ENCODE results near the gene CTSH.
A peak's percentile ranks its signal among the peaks of the same experiment; 100 is the strongest.
"Not testable (repeated sequence)": the region's sequence is repeated elsewhere in the genome, so short reads cannot be mapped to it uniquely, and the experiment has no call there.

Gene CTSH

DNA sequence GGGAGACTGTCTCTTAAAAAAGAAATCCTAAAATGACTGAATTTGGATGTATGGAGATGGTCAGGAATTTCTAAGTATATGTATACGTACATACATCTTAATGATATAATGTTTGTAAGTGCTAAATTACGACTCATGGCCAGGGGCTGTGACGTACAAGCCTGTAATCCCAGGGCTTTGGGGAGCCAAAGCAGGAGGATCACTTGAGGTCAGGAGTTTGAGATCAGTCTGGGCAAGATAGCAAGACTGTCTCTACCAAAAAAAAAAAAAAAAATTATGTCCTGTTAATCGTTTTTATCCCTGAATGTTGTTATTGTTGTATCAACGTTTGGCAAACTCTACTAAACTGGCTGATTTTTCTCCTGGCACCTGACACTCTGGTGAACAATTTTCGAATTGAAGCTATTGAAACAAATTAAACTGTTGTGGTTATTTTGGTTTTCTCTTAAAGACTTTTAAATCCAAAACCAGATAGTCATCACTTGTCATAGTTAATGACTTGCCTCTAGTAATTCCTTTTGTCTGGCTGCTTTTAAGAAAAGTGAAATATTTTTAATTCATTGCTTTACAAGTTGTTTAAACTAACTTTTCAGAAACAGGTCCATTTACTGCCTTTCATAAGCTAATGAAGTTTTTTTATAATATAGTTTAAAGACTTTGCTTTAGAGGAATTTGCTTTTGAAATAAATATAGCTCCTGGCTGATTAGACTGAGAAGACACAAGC is 65.2 kb downstream of the CTSH start:
- DNase-seq, result no peak

DNA sequence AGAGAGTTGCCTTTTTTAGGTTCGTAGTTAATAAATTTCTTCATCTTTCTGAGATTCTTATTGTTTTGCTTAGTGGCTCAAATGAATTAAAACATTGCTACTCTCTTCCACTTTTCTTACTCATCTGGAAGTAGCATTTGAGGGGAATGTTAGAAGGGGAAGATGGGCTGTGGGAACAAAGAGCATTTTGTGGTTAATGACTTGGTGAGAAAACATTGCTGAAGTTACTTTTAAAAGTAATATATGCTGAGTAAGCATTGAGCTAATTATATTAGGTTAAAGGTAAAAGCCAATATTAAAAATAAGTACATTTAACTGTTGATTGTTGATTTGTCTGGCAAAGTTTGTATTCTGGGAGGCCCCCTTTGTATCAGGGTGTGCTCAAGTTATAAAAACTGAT is 66.5 kb downstream of the CTSH start:
- DNase-seq, result no peak

DNA sequence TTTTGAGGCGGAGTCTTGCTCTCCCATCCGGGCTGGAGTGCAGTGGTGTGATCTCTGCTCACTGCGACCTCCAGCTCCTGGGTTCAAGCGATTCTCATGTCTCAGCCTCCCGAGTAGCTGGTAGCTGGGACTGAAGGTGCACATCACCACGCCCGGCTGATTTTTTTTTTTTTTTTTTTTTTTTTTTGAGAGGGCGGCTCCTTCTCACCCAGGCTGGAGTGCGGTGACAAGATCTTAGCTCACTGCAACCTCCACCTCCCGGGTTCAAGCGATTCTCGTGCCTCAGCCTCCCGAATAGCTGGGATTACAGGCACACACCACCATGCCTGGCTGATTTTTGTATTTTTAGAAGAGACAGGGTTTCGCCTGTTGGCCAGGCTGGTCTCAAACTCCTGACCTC is 67.9 kb downstream of the CTSH start:
- DNase-seq, result not testable (repeated sequence)

GRCh38 chr15:78875107-78875914 is 69.5 kb downstream of the CTSH start:
- DNase-seq, result no peak

DNA sequence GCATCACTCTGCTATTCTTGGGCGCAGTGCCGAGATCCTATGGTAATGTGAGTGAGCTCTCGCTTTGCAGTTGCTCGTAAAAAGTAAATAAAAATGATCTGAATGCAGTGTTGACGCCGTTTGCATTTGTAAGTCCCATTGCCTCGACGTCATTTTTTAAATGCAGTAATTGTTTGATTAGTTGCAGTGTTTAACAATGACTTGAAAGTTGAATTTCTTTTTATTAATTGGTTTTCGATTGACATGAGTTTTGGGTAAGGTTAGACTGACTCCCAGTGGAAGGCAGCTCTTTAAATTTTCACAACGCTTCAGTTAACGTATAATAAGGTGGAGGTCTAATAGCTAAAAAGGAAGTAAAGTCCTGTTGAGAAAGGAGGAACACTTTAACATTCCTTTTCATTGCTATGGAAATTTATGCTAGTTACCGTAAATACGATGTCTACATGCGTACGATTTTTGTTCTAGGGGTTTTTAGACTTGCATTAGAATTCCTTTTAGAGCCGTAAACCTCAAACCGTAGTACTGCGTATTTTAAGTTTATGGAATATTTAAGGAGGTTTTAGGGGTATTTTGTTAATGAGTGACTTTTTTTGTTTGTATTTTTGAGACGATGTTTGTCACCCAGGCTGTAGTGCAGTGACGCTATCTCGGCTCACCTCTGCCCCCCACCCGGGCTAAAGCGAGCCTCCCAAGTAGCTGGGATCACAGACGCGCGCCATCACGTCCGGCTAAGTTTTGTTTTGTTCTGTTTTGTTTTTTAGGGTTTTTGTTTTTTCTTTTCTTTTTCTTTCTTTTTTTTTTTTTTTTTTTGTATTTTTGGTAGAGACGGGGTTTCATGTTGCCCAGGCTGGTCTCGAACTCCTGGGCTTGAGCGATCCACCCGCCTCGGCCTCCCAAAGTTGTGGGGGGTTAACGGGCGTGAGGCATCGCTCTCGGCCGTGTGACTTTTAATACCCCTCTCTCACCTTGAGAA is 70.8 kb downstream of the CTSH start:
- DNase-seq, result peak in 1 of 2 donors; percentile 26

- DNase-seq, result peak; percentile 88 to 93
Measured at GRCh38 chr15:78872972-78873792, 71.7 kb downstream of the CTSH start.

DNA sequence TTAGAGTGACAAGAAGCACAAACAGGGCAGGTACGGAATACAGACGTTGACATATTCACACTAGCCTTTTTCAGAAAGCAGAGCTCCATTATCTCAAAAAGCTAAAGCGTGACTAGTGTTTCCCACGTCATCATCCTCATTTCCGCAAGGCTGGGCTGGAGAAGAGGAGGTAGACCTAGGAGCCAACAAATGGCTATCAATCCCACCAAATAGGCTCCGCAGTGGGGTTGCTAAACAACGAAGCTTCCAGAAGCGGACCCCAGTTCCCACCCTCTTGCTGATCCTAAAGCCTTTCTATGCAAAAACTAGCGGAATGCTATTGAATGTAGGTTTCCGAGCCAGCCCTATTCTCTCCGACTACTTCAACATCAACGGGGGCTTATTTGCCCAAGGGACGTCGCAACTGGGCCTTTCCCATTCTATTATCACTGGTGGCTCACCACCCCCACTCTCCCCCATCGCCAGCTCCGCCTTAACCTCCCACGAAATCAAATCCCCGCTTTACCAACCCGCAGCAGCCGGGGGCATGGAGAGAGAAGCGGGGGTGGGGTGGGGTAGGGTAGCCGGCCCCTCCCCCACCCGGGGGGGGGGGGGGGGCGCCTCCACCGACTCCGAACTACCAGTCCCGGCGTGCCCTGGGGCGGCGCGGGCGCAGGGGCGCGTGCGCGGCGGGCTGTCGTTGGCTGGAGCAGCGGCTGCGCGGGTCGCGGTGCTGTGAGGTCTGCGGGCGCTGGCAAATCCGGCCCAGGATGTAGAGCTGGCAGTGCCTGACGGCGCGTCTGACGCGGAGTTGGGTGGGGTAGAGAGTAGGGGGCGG is 72.5 kb downstream of the CTSH start, which contains the start of gene MORF4L1:
Gene MORF4L1, plus strand, starts transcription at position 736 of the 817 bp plus-strand sequence. CDS start 128 bp downstream, outside the sequence.
- peak; percentile 91 to 92 for DNase-seq

GRCh38 chr15:78871483-78872127 is 73.2 kb downstream of the CTSH start:
- not testable (repeated sequence) for DNase-seq

Measured in activated CD4-positive, alpha-beta T cell treated with anti-CD3 and anti-CD28 coated beads for 4 hours (primary cell).